Sigmoid colon (tissue), 7 donors: ENCODE data around the gene GAS6. TPM values are rescaled to one million over a fixed set of nuclear protein-coding genes. Genes with fewer than 3 reads are reported as not detected.
"Not testable (repeated sequence)": the region's sequence is repeated elsewhere in the genome, so short reads cannot be mapped to it uniquely, and the experiment has no call there.

Experiments
- DNase-seq: peaks from one replicate; pipeline ENCODE4 v3.0.0-alpha.2; 2019
- H3K27ac ChIP-seq, 4 donors: fragments of 200-600 bp; sonication (generic); one replicate each; pipeline ENCODE4 v1.5.1; 2016 to 2019; ENCODE audit warnings: mild to moderate bottlenecking in 1 of 4
- H3K27me3 ChIP-seq, 3 donors: fragments of 200-600 bp; sonication (generic); one replicate each; pipeline ENCODE4 v1.5.1; 2019; ENCODE audit warnings: mild to moderate bottlenecking in 1 of 3
- H3K36me3 ChIP-seq, 4 donors: fragments of 200-600 bp; sonication (generic); one replicate each; pipeline ENCODE4 v1.5.1; 2016 to 2019
- H3K4me1 ChIP-seq, 4 donors: fragments of 200-600 bp; sonication (generic); one replicate each; pipeline ENCODE4 v1.5.1; 2017 to 2019
- H3K4me3 ChIP-seq, 4 donors: fragments of 200-600 bp; sonication (generic); one replicate each; pipeline ENCODE4 v1.5.1; 2017 to 2019; ENCODE audit warnings: mild to moderate bottlenecking in 2 of 4, moderate library complexity in 1 of 4
- H3K9me3 ChIP-seq, 4 donors: fragments of 200-600 bp in 3 of 4; sonication (generic) in 3 of 4; one replicate each; pipeline versions ENCODE4 v1.5.1 to v1.6.1; 2013 to 2019
- EP300 ChIP-seq, 4 donors: sonication (generic); formaldehyde crosslinking; IDR thresholded peaks; one replicate each; pipeline ENCODE4 v1.6.1; 2017; ENCODE audit warnings: antibody characterized with exemption in 4 of 4
- POLR2A ChIP-seq, 2 donors: fragments of 450-650 bp; IDR thresholded peaks; one replicate each; pipeline ENCODE4 v1.6.1; 2016; ENCODE audit warnings: antibody characterized with exemption in 2 of 2, mild to moderate bottlenecking in 2 of 2, moderate library complexity in 2 of 2
- POLR2AphosphoS5 ChIP-seq, 4 donors: sonication (generic); formaldehyde crosslinking; IDR thresholded peaks; one replicate each; pipeline ENCODE4 v1.6.1; 2017; ENCODE audit warnings: antibody characterized with exemption in 4 of 4
- WGBS, 2 donors: extraction: QIAGEN DNeasy Blood & Tissue Kit; methylation state at CpG; one replicate each; pipeline ENCODE4 v1.1.7; 2013; 5-methylcytosine and 5-hydroxymethylcytosine counted together
- intact Hi-C: fragments of 100-400 bp; cut with DNase I; formaldehyde crosslinking; loops from one replicate; pipeline ENCODE4 v1.15.1; 2023
- polyA plus RNA-seq, 3 donors: library from polyadenylated mRNA; stranded (reverse); fragments of 200-250 nt; gene quantifications; one replicate each; pipeline ENCODE4 v1.2.3, GENCODE V29; 2013
- total RNA-seq, 4 donors: library from RNA; depleted of rRNA; stranded (reverse); fragments of >200 nt; gene quantifications; one replicate each; pipeline ENCODE4 v1.1.0, GENCODE V29; 2016
- TF ChIP-seq, protein P1 (sequence below), 4 experiments: fragments of 450-650 bp in 3 of 4; fragments of 200-600 bp in 1 of 4; IDR thresholded peaks; one replicate each; pipeline ENCODE4 v1.5.1; 2016 to 2019; ENCODE audit warnings: antibody characterized with exemption in 4 of 4, mild to moderate bottlenecking in 3 of 4, moderate library complexity in 2 of 4
- donor health status: healthy with polysubstance abuse.
- donor health status: Bipolar disorder and iron deficiency.
- donor health status: healthy.

GAS6 gene
- total and polyA plus RNA-seq, 7 donors: 27.0 to 105 (median 58.1) TPM

DNA sequence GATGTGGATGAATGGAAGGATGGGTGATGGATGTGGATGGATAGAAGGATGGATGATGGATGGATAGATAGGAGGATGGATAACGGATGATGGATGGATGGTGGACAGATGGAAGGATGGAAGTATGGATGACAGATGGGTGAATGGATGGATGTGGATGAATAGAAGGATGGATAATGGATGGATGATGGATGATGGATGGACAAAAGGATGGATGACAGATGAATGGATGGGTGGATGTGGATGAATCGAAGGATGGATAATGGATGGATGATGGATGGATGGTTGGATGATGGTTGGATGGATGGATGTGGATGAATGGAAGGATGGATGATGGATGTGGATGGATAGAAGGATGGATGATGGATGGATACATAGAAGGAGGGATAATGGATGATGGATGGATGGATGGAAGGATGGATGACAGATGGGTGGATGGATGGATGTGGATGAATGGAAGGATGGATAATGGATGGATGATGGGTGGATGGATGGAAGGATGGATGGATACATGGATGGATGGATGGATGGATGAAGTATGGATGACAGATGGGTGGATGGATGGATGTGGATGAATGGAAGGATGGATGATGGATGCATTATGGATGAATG, 65.6 kb downstream of the GAS6 start:
- Histone ChIP-seq H3K4me3 (no peak overlapping the region), H3K27me3 (peaks cover 0 to 31% (median 0%) of the 10 kb centered on the region in 3 donors), H3K9me3 (no peaks in the 10 kb centered on the region), H3K4me1 (peaks cover 0 to 7% (median 3%) of the 10 kb centered on the region in 4 donors), H3K27ac (no peak overlapping the region), H3K36me3 (no peaks in the 10 kb centered on the region)
- intact Hi-C loops: no loop called here
- no peak for DNase-seq
- TF ChIP-seq POLR2A (IDR thresholded peaks at IDR 0.05): no peak
- no peak for TF ChIP-seq POLR2AphosphoS5 (IDR thresholded peaks at IDR 0.05)
- TF ChIP-seq, protein P1, sequence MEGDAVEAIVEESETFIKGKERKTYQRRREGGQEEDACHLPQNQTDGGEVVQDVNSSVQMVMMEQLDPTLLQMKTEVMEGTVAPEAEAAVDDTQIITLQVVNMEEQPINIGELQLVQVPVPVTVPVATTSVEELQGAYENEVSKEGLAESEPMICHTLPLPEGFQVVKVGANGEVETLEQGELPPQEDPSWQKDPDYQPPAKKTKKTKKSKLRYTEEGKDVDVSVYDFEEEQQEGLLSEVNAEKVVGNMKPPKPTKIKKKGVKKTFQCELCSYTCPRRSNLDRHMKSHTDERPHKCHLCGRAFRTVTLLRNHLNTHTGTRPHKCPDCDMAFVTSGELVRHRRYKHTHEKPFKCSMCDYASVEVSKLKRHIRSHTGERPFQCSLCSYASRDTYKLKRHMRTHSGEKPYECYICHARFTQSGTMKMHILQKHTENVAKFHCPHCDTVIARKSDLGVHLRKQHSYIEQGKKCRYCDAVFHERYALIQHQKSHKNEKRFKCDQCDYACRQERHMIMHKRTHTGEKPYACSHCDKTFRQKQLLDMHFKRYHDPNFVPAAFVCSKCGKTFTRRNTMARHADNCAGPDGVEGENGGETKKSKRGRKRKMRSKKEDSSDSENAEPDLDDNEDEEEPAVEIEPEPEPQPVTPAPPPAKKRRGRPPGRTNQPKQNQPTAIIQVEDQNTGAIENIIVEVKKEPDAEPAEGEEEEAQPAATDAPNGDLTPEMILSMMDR (IDR thresholded peaks at IDR 0.05): no peak
- no peak for TF ChIP-seq EP300 (IDR thresholded peaks at IDR 0.05)
- WGBS, 2 donors: 84 to 92% methylated on average over 2 of the region's 2 CpGs

DNA sequence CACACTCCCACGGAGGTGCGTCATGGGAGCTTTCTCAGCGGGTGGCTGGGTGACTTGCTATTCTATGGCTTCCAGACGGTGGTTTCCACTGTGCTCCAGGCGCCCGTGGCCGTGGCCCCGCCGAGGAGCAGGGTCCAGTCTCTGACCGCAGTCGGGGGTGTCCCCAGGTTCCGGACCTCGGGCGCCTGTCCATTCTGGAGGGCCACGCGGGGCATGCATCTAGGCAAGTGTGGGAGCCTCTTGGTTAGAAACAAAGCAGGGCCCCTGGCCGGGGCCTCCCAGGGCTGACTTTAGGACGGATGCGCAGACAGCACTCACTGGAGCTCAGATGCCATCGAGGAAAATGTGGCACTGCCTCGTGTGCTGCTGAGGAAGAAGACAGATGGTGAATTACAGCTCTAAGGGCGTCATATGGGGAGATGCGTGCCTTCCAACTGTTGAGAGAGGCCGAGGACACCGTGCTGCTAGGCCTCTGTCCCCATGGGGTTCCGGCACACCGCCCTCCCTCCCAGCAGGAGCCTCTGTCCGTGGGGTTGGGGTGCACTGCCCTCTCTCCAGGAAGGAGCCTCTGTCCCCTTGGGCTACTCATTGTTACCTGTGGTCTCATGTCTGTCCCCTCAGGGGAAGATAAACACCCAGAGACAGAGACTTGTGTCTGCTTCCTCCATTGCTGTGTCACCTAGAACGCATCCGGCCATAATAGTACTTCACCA, 66.8 kb downstream of the GAS6 start:
- intact Hi-C loops: no loop called here
- H3K4me1 ChIP-seq: peaks cover 0 to 4% (median 1%) of the 10 kb centered on the region in 4 donors
- TF ChIP-seq EP300 (IDR thresholded peaks at IDR 0.05) (no peak), POLR2AphosphoS5 (IDR thresholded peaks at IDR 0.05) (no peak), POLR2A (IDR thresholded peaks at IDR 0.05) (no peak)
- TF ChIP-seq, protein P1 (IDR thresholded peaks at IDR 0.05): no peak
- WGBS, 2 donors: 95% methylated on average over 30 of the region's 30 CpGs
- no peak for DNase-seq
- H3K27me3 ChIP-seq: peaks cover 0 to 38% (median 0%) of the 10 kb centered on the region in 3 donors
- no peaks in the 10 kb centered on the region for H3K36me3 ChIP-seq
- no peaks in the 10 kb centered on the region for H3K9me3 ChIP-seq
- H3K27ac ChIP-seq: no peak overlapping the region
- no peak overlapping the region for H3K4me3 ChIP-seq

DNA sequence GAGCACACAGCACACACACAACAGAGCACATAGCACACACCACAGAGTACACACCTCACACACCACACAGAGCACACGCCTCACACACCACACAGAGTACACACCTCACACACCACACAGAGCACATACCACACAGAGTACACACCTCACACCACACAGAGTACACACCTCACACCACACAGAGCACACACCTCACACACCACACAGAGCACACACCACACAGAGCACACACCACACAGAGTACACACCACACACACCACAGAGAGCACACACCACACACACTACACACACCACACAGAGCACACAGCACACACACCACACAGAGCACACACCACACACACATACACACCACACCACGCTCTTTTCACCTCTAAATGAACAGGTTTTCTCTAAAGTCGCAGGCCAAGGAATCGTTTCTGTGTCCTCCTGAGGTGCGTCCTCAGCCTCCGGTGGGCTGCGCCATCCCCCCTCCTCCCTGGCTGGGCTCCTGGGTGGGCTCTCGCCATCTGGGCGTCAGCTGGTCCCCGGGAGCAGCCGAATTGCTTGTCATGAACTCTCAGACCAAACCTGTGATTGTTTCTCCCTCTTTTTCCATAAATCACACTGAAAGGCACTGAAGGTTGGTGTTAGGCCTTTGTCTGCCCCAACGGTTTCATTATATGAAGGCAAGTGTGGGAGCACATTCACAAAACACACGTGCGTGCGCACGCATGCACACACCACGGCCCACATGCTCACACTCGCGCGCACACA, 67.5 kb downstream of the GAS6 start:
- intact Hi-C loops: no loop called here
- Histone ChIP-seq H3K4me3 (no peak overlapping the region), H3K4me1 (no peaks in the 10 kb centered on the region), H3K36me3 (no peaks in the 10 kb centered on the region), H3K9me3 (no peaks in the 10 kb centered on the region), H3K27ac (no peak overlapping the region), H3K27me3 (peaks cover 0 to 38% (median 0%) of the 10 kb centered on the region in 3 donors)
- DNase-seq: no peak
- TF ChIP-seq, protein P1 (IDR thresholded peaks at IDR 0.05): no peak
- no peak for TF ChIP-seq EP300 (IDR thresholded peaks at IDR 0.05)
- no peak for TF ChIP-seq POLR2AphosphoS5 (IDR thresholded peaks at IDR 0.05)
- no peak for TF ChIP-seq POLR2A (IDR thresholded peaks at IDR 0.05)
- 86 to 88% methylated on average over 20 of the region's 20 CpGs for WGBS, 2 donors

DNA sequence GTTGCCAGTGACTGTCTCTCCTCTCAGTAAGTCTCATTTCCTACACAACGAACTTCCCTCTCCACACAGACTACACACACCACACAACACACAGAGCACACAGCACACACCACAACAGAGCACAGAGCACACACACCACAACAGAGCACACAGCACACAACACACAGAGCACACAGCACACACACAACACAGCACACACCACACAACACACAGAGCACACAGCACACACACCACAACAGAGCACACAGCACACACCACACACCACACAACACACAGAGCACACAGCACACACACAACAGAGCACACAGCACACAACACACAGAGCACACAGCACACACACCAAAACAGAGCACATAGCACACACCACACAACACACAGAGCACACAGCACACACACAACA, 68.5 kb downstream of the GAS6 start:
- H3K4me1 ChIP-seq, H3K27ac ChIP-seq, H3K4me3 ChIP-seq, H3K36me3 ChIP-seq, DNase-seq, intact Hi-C loops, H3K9me3 ChIP-seq: not testable (repeated sequence)
- WGBS, 2 donors: 20 to 36% methylated on average over 1 of the region's 1 CpG
- peaks cover 0 to 46% (median 0%) of the 10 kb centered on the region in 3 donors for H3K27me3 ChIP-seq

DNA sequence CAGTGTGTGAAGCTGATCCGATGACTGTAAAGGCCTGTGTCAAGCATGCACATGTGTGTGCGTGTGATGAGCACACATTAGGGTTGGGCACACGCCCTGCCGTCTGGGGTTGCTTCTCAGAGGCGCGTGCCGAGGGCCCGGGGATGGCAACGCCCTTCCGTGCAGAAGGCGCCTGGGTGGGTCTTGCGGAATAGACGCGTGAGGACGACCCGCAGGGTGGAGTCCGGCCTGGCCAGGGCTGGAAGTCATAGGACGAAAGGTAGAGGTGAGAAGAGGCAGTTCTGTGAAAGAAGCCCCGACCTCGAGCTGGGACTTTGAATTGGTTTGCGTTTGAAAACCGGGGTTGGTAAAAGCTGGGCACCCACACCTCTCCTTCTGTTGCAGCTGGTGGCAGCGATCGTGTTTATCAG, 69.1 kb downstream of the GAS6 start:
- TF ChIP-seq POLR2A (IDR thresholded peaks at IDR 0.05) (no peak), EP300 (IDR thresholded peaks at IDR 0.05) (no peak), POLR2AphosphoS5 (IDR thresholded peaks at IDR 0.05) (no peak)
- TF ChIP-seq, protein P1 (IDR thresholded peaks at IDR 0.05): no peak
- intact Hi-C loops: no loop called here
- Histone ChIP-seq H3K9me3 (no peaks in the 10 kb centered on the region), H3K27me3 (peaks cover 0 to 46% (median 0%) of the 10 kb centered on the region in 3 donors), H3K36me3 (no peaks in the 10 kb centered on the region), H3K27ac (no peak overlapping the region), H3K4me3 (no peak overlapping the region), H3K4me1 (no peaks in the 10 kb centered on the region)
- DNase-seq: no peak
- 85 to 86% methylated on average over 24 of the region's 24 CpGs for WGBS, 2 donors
